Esophagus squamous epithelium (tissue), 5 donors: ENCODE data around the gene ASTN2. TPM values are rescaled to one million over a fixed set of nuclear protein-coding genes. Genes with fewer than 3 reads are reported as not detected.
A peak's percentile ranks its signal among the peaks of the same experiment; 100 is the strongest.

Experiments
- DNase-seq: peaks from one replicate; lab custom pipeline; 2025; lab: John Stamatoyannopoulos, UW
- H3K27ac ChIP-seq, 4 donors: fragments of 200-600 bp; sonication (generic); one replicate each; pipeline ENCODE4 v1.5.1; 2016 to 2019; ENCODE audit warnings: mild to moderate bottlenecking in 1 of 4
- H3K27me3 ChIP-seq, 4 donors: fragments of 200-600 bp; sonication (generic); 1 replicate in 3 of 4; 2 replicates in 1 of 4; pipeline versions ENCODE4 v1.5.1 to v1.6.0; 2017 to 2021; ENCODE audit warnings: antibody characterized with exemption in 1 of 4
- H3K36me3 ChIP-seq, 3 donors: fragments of 200-600 bp; sonication (generic); one replicate each; pipeline ENCODE4 v1.5.1; 2016 to 2019
- H3K4me1 ChIP-seq, 3 donors: fragments of 200-600 bp; sonication (generic); one replicate each; pipeline ENCODE4 v1.5.1; 2017 to 2019
- H3K4me3 ChIP-seq, 4 donors: fragments of 200-600 bp; sonication (generic); 1 replicate in 3 of 4; 2 replicates in 1 of 4; pipeline ENCODE4 v1.5.1; 2016 to 2019; ENCODE audit warnings: mild to moderate bottlenecking in 2 of 4, moderate library complexity in 1 of 4
- H3K9me3 ChIP-seq, 3 donors: fragments of 200-600 bp; sonication (generic); one replicate each; pipeline ENCODE4 v1.5.1; 2016 to 2019
- POLR2A ChIP-seq, 4 donors: fragments of 450-650 bp; IDR thresholded peaks; one replicate each; pipeline ENCODE4 v1.6.1; 2017; ENCODE audit warnings: antibody characterized with exemption in 4 of 4, mild to moderate bottlenecking in 4 of 4, moderate library complexity in 3 of 4
- WGBS, 2 donors: methylation state at CpG; one replicate each; pipeline ENCODE4 v1.1.5; 2018; 5-methylcytosine and 5-hydroxymethylcytosine counted together
- intact Hi-C: fragments of 100-400 bp; cut with DNase I; formaldehyde crosslinking; loops from one replicate; pipeline ENCODE4 v1.15.0; 2022
- total RNA-seq, 4 donors: library from RNA; depleted of rRNA; stranded (reverse); fragments of >200 nt; gene quantifications; one replicate each; pipeline ENCODE4 v1.1.0, GENCODE V29; 2016
- TF ChIP-seq, protein P1 (sequence below), 6 experiments: fragments of 450-650 bp in 4 of 6; fragments of 200-600 bp in 2 of 6; sonication (generic) in 2 of 6; IDR thresholded peaks; one replicate each; pipeline ENCODE4 v1.5.1; 2016 to 2019; ENCODE audit warnings: antibody characterized with exemption in 6 of 6, mild to moderate bottlenecking in 4 of 6, moderate library complexity in 4 of 6
- donor health status: DM: yes; HTN: yes; CAD: no.

ASTN2 gene
- total RNA-seq, 4 donors from 2014 or later = 0.13 to 1.9 (median 0.27) TPM; not detected in 1

DNA sequence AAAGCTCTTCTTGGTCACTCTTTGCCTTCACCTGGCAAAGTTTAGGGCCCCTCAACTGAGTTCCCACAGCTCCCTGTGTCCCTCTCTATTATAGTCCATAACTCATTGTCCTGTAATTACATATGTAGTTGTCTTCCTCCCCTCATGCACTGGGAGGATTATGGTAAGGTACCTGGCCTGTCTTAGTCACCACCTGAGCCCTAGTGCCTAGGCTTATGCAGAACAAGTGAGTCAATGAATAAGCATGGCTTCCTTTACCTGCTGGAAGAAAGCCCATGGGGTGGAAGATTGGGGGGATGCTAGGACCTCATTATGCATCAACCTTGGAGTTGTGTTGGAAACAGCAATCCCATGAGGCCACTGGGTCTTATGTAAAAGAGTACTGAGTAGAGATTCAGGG, 915.4 kb downstream of the ASTN2 start:
- H3K27ac ChIP-seq = no peak overlapping the region
- DNase-seq = no peak
- H3K4me3 ChIP-seq = no peak overlapping the region
- H3K9me3 ChIP-seq = no peaks in the 10 kb centered on the region
- peaks cover 0 to 17% (median 0%) of the 10 kb centered on the region in 3 donors for H3K4me1 ChIP-seq
- intact Hi-C loops = no loop called here
- H3K36me3 ChIP-seq = no peaks in the 10 kb centered on the region
- no peaks in the 10 kb centered on the region for H3K27me3 ChIP-seq
- TF ChIP-seq POLR2A (IDR thresholded peaks at IDR 0.05) = no peak
- TF ChIP-seq, protein P1, sequence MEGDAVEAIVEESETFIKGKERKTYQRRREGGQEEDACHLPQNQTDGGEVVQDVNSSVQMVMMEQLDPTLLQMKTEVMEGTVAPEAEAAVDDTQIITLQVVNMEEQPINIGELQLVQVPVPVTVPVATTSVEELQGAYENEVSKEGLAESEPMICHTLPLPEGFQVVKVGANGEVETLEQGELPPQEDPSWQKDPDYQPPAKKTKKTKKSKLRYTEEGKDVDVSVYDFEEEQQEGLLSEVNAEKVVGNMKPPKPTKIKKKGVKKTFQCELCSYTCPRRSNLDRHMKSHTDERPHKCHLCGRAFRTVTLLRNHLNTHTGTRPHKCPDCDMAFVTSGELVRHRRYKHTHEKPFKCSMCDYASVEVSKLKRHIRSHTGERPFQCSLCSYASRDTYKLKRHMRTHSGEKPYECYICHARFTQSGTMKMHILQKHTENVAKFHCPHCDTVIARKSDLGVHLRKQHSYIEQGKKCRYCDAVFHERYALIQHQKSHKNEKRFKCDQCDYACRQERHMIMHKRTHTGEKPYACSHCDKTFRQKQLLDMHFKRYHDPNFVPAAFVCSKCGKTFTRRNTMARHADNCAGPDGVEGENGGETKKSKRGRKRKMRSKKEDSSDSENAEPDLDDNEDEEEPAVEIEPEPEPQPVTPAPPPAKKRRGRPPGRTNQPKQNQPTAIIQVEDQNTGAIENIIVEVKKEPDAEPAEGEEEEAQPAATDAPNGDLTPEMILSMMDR (IDR thresholded peaks at IDR 0.05) = no peak

- H3K4me3 ChIP-seq = no peak overlapping the region
- DNase-seq = no peak
- 62% methylated on average over 6 of the region's 6 CpGs for WGBS, 2 donors
- peaks cover 0 to 17% (median 0%) of the 10 kb centered on the region in 3 donors for H3K4me1 ChIP-seq
- TF ChIP-seq POLR2A (IDR thresholded peaks at IDR 0.05) = no peak
- TF ChIP-seq, protein P1 (IDR thresholded peaks at IDR 0.05) = no peak
- no peak overlapping the region for H3K27ac ChIP-seq
- H3K27me3 ChIP-seq = no peaks in the 10 kb centered on the region
- intact Hi-C loops = no loop called here
- no peaks in the 10 kb centered on the region for H3K36me3 ChIP-seq
- H3K9me3 ChIP-seq = no peaks in the 10 kb centered on the region
These were observed 917.6 kb downstream of the ASTN2 start for GRCh38 chr9:116497095-116497890.

- TF ChIP-seq POLR2A (IDR thresholded peaks at IDR 0.05) = no peak
- TF ChIP-seq, protein P1 (IDR thresholded peaks at IDR 0.05) = no peak
- Histone ChIP-seq H3K36me3 (no peaks in the 10 kb centered on the region), H3K27ac (no peak overlapping the region), H3K27me3 (no peaks in the 10 kb centered on the region), H3K4me1 (peaks cover 0 to 17% (median 0%) of the 10 kb centered on the region in 3 donors), H3K9me3 (no peaks in the 10 kb centered on the region), H3K4me3 (no peak overlapping the region)
- WGBS, 2 donors = 37 to 46% methylated on average over 1 of the region's 1 CpG
- DNase-seq = no peak
- intact Hi-C loops = no loop called here
These were observed 918.7 kb downstream of the ASTN2 start for GRCh38 chr9:116496167-116496566.

GRCh38 chr9:116495725-116496124, 919.1 kb downstream of the ASTN2 start:
- TF ChIP-seq, protein P1 (IDR thresholded peaks at IDR 0.05) = no peak
- no peak for TF ChIP-seq POLR2A (IDR thresholded peaks at IDR 0.05)
- 68 to 77% methylated on average over 6 of the region's 6 CpGs for WGBS, 2 donors
- intact Hi-C loops = no loop called here

GRCh38 chr9:116494815-116495634, 919.8 kb downstream of the ASTN2 start:
- no peaks in the 10 kb centered on the region for H3K9me3 ChIP-seq
- no peak overlapping the region for H3K27ac ChIP-seq
- WGBS, 2 donors = 58 to 67% methylated on average over 5 of the region's 5 CpGs
- H3K27me3 ChIP-seq = no peaks in the 10 kb centered on the region
- TF ChIP-seq POLR2A (IDR thresholded peaks at IDR 0.05) = no peak
- TF ChIP-seq, protein P1 (IDR thresholded peaks at IDR 0.05) = peak in 5 of 6 experiments; percentile 48 to 69 (median 52)
- no peak overlapping the region for H3K4me3 ChIP-seq
- H3K36me3 ChIP-seq = no peaks in the 10 kb centered on the region
- peaks cover 0 to 7% (median 0%) of the 10 kb centered on the region in 3 donors for H3K4me1 ChIP-seq
- intact Hi-C loops = no loop called here
- DNase-seq = no peak

More at GRCh38 chr9:116495725-116496124, 919.1 kb downstream of the ASTN2 start:
- peaks cover 0 to 14% (median 0%) of the 10 kb centered on the region in 3 donors for H3K4me1 ChIP-seq
- H3K27me3 ChIP-seq = no peaks in the 10 kb centered on the region
- no peak overlapping the region for H3K4me3 ChIP-seq
- H3K9me3 ChIP-seq = no peaks in the 10 kb centered on the region
- DNase-seq = no peak
- no peaks in the 10 kb centered on the region for H3K36me3 ChIP-seq
- H3K27ac ChIP-seq = no peak overlapping the region
